CD4-positive, CD25-positive, alpha-beta regulatory T cell (primary cell): Measurements from ENCODE around the gene JAML. TPM values are rescaled to one million over a fixed set of nuclear protein-coding genes. Genes with fewer than 3 reads are reported as not detected.
A peak's percentile ranks its signal among the peaks of the same experiment; 100 is the strongest.

Experiments
- ATAC-seq, 2 donors: fragments of 150-1000 bp; cut with Tn5 transposase; one replicate each; pipeline ENCODE4 v1.10.0; 2021; ENCODE audit warnings: low read depth in 2 of 2, moderate number of reproducible peaks in 2 of 2, moderate library complexity in 1 of 2
- DNase-seq, 3 donors: peaks; one replicate each; pipeline versions ENCODE4 v3.0.0 to v3.0.0-alpha.2; 2012 to 2022; ENCODE audit warnings: mixed read lengths in 1 of 3
- H3K27ac ChIP-seq: one replicate; pipeline ENCODE4 v1.7.0; 2013; ENCODE audit warnings: mild to moderate bottlenecking, low read length; ENCODE audit not compliant: insufficient read depth, poor library complexity, severe bottlenecking
- H3K27me3 ChIP-seq: one replicate; pipeline ENCODE4 v1.7.0; 2013; ENCODE audit warnings: low read length; ENCODE audit not compliant: control insufficient read depth, insufficient read depth
- H3K36me3 ChIP-seq: one replicate; pipeline ENCODE4 v1.7.0; 2013; ENCODE audit warnings: mild to moderate bottlenecking, low read length, moderate library complexity; ENCODE audit not compliant: control insufficient read depth, insufficient read depth
- H3K4me1 ChIP-seq: 2 replicates; pipeline ENCODE4 v1.7.0; 2013; ENCODE audit warnings: mild to moderate bottlenecking, low read length; ENCODE audit not compliant: insufficient read depth, control insufficient read depth, poor library complexity, severe bottlenecking
- H3K4me3 ChIP-seq: one replicate; pipeline ENCODE4 v1.7.0; 2013; ENCODE audit warnings: low read depth, mild to moderate bottlenecking, low read length, moderate library complexity
- H3K9me3 ChIP-seq, 2 experiments: 1 replicate in 1 of 2; 2 replicates in 1 of 2; pipeline ENCODE4 v1.7.0; 2013; ENCODE audit warnings: low read length in 2 of 2, mild to moderate bottlenecking in 1 of 2, moderate library complexity in 1 of 2; ENCODE audit not compliant: control insufficient read depth in 2 of 2
- H3K27ac Mint-ChIP-seq, 3 donors: one replicate each; pipeline ENCODE4 v1.8.0; 2020 to 2022; ENCODE audit warnings: mild to moderate bottlenecking in 3 of 3, mixed read lengths in 3 of 3, moderate library complexity in 2 of 3
- H3K27me3 Mint-ChIP-seq: one replicate; pipeline ENCODE4 v1.8.0; 2022; ENCODE audit warnings: mild to moderate bottlenecking, mixed read lengths
- H3K36me3 Mint-ChIP-seq: one replicate; pipeline ENCODE4 v1.8.0; 2020; ENCODE audit warnings: mixed read lengths
- H3K4me1 Mint-ChIP-seq, 4 donors: one replicate each; pipeline ENCODE4 v1.8.0; 2020 to 2022; ENCODE audit warnings: mixed read lengths in 4 of 4, mild to moderate bottlenecking in 1 of 4
- H3K4me3 Mint-ChIP-seq, 4 donors: one replicate each; pipeline ENCODE4 v1.8.0; 2020 to 2022; ENCODE audit warnings: mild to moderate bottlenecking in 4 of 4, mixed read lengths in 4 of 4, moderate library complexity in 3 of 4
- H3K9me3 Mint-ChIP-seq, 7 donors: one replicate each; pipeline ENCODE4 v1.8.0; 2020 to 2022; ENCODE audit warnings: mixed read lengths in 7 of 7, mild to moderate bottlenecking in 3 of 7, moderate library complexity in 2 of 7
- polyA plus RNA-seq, 4 donors: library from polyadenylated mRNA; unstranded; fragments of 300-500 nt; fragmentation: Illumina TruSeq; gene quantifications; one replicate each; pipeline ENCODE4 v1.2.3, GENCODE V29; 2021
- total RNA-seq: library from RNA; stranded (reverse); gene quantifications from one replicate; pipeline ENCODE4 v1.2.3, GENCODE V29; 2022

The JAML gene
- total and polyA plus RNA-seq, 5 donors from 2014 or later: 71.5 to 200 (median 169) TPM

GRCh38 chr11:118210323-118210722 is 14.5 kb downstream of the JAML start:
- DNase-seq (no peak), ATAC-seq (no peak)
- Histone ChIP-seq H3K9me3 (no peaks in the 10 kb centered on the region), H3K36me3 (peaks cover 63% of the 10 kb centered on the region), H3K27me3 (no peaks in the 10 kb centered on the region), H3K4me1 (peaks cover 42% of the 10 kb centered on the region), H3K27ac (no peak overlapping the region), H3K4me3 (no peak overlapping the region)
- no peak overlapping the region for H3K4me3 Mint-ChIP-seq
- no peaks in the 10 kb centered on the region for H3K27me3 Mint-ChIP-seq
- H3K36me3 Mint-ChIP-seq: peaks cover 57% of the 10 kb centered on the region
- peak overlapping the region in 2 of 3 donors; percentile 43 to 93 for H3K27ac Mint-ChIP-seq
- peaks cover 0 to 2% (median 0%) of the 10 kb centered on the region in 7 donors for H3K9me3 Mint-ChIP-seq
- H3K4me1 Mint-ChIP-seq: peaks cover 23 to 71% (median 52%) of the 10 kb centered on the region in 4 donors

GRCh38 chr11:118209033-118209432 is 15.8 kb downstream of the JAML start:
- H3K4me1 Mint-ChIP-seq: peaks cover 22 to 60% (median 44%) of the 10 kb centered on the region in 4 donors
- peaks cover 54% of the 10 kb centered on the region for H3K36me3 Mint-ChIP-seq
- no peak overlapping the region for H3K4me3 Mint-ChIP-seq
- H3K9me3 Mint-ChIP-seq: peaks cover 0 to 2% (median 0%) of the 10 kb centered on the region in 7 donors
- peaks cover 41% of the 10 kb centered on the region for H3K4me1 ChIP-seq
- no peaks in the 10 kb centered on the region for H3K27me3 Mint-ChIP-seq
- H3K27ac Mint-ChIP-seq: peak overlapping the region in 2 of 3 donors; percentile 40 to 94
- peaks cover 71% of the 10 kb centered on the region for H3K36me3 ChIP-seq
- no peak overlapping the region for H3K27ac ChIP-seq
- no peaks in the 10 kb centered on the region for H3K27me3 ChIP-seq
- H3K4me3 ChIP-seq: no peak overlapping the region
- H3K9me3 ChIP-seq: no peaks in the 10 kb centered on the region
- DNase-seq: no peak
- no peak for ATAC-seq

- Mint-ChIP-seq H3K36me3 (peaks cover 37% of the 10 kb centered on the region), H3K4me1 (peaks cover 19 to 41% (median 31%) of the 10 kb centered on the region in 4 donors), H3K9me3 (peaks cover 0 to 2% (median 0%) of the 10 kb centered on the region in 7 donors), H3K27ac (peak overlapping the region; percentile 68 to 94 (median 89)), H3K27me3 (no peaks in the 10 kb centered on the region), H3K4me3 (peak overlapping the region in 3 of 4 donors; percentile 5 to 78 (median 65))
- peak overlapping the region; percentile 59 for H3K27ac ChIP-seq
- DNase-seq: no peak
- H3K36me3 ChIP-seq: peaks cover 72% of the 10 kb centered on the region
- H3K4me3 ChIP-seq: peak overlapping the region; percentile 52
- H3K9me3 ChIP-seq: no peaks in the 10 kb centered on the region
- ATAC-seq: no peak
- H3K27me3 ChIP-seq: no peaks in the 10 kb centered on the region
- peaks cover 44% of the 10 kb centered on the region for H3K4me1 ChIP-seq
These were observed 17.7 kb downstream of the JAML start for GRCh38 chr11:118207079-118207478.

- peak overlapping the region; percentile 59 for H3K27ac ChIP-seq
- no peak for DNase-seq
These were observed 18.3 kb downstream of the JAML start for GRCh38 chr11:118206391-118207031.

GRCh38 chr11:118205606-118206378 is 19.0 kb downstream of the JAML start:
- peak overlapping the region; percentile 68 to 94 (median 89) for H3K27ac Mint-ChIP-seq
- H3K4me3 Mint-ChIP-seq: peak overlapping the region in 3 of 4 donors; percentile 5 to 78 (median 65)
- no peaks in the 10 kb centered on the region for H3K27me3 ChIP-seq
- H3K4me1 Mint-ChIP-seq: peaks cover 19 to 38% (median 26%) of the 10 kb centered on the region in 4 donors
- H3K36me3 ChIP-seq: peaks cover 67% of the 10 kb centered on the region
- H3K36me3 Mint-ChIP-seq: peaks cover 27% of the 10 kb centered on the region
- ATAC-seq (no peak), DNase-seq (no peak)
- H3K27me3 Mint-ChIP-seq: no peaks in the 10 kb centered on the region
- no peak overlapping the region for H3K27ac ChIP-seq
- peaks cover 0 to 2% (median 0%) of the 10 kb centered on the region in 7 donors for H3K9me3 Mint-ChIP-seq
- H3K4me3 ChIP-seq: peak overlapping the region; percentile 52
- H3K9me3 ChIP-seq: no peaks in the 10 kb centered on the region
- peaks cover 46% of the 10 kb centered on the region for H3K4me1 ChIP-seq

More at GRCh38 chr11:118206391-118207031, 18.3 kb downstream of the JAML start:
- peak overlapping the region; percentile 68 to 94 (median 89) for H3K27ac Mint-ChIP-seq
- no peaks in the 10 kb centered on the region for H3K9me3 ChIP-seq
- no peaks in the 10 kb centered on the region for H3K27me3 Mint-ChIP-seq
- peaks cover 31% of the 10 kb centered on the region for H3K36me3 Mint-ChIP-seq
- peaks cover 19 to 38% (median 28%) of the 10 kb centered on the region in 4 donors for H3K4me1 Mint-ChIP-seq
- H3K4me1 ChIP-seq: peaks cover 46% of the 10 kb centered on the region
- H3K4me3 Mint-ChIP-seq: peak overlapping the region in 3 of 4 donors; percentile 5 to 78 (median 65)
- peak overlapping the region; percentile 52 for H3K4me3 ChIP-seq
- H3K27me3 ChIP-seq: no peaks in the 10 kb centered on the region
- peaks cover 0 to 2% (median 0%) of the 10 kb centered on the region in 7 donors for H3K9me3 Mint-ChIP-seq
- ATAC-seq: peak in 1 of 2 donors; percentile 39
- peaks cover 67% of the 10 kb centered on the region for H3K36me3 ChIP-seq

- ATAC-seq (peak; percentile 62 to 67), DNase-seq (peak in 2 of 3 donors; percentile 43 to 79)
- Histone ChIP-seq H3K36me3 (peaks cover 54% of the 10 kb centered on the region), H3K4me1 (peaks cover 46% of the 10 kb centered on the region), H3K4me3 (peak overlapping the region; percentile 22), H3K27me3 (no peaks in the 10 kb centered on the region), H3K27ac (no peak overlapping the region), H3K9me3 (no peaks in the 10 kb centered on the region)
- Mint-ChIP-seq H3K36me3 (peaks cover 11% of the 10 kb centered on the region), H3K27me3 (no peaks in the 10 kb centered on the region), H3K9me3 (no peaks in the 10 kb centered on the region), H3K27ac (no peak overlapping the region), H3K4me3 (no peak overlapping the region), H3K4me1 (peaks cover 21 to 36% (median 28%) of the 10 kb centered on the region in 4 donors)
These were observed 22.0 kb downstream of the JAML start for GRCh38 chr11:118202599-118203422.

- Mint-ChIP-seq H3K36me3 (peaks cover 13% of the 10 kb centered on the region), H3K4me1 (peaks cover 16 to 31% (median 24%) of the 10 kb centered on the region in 4 donors), H3K27me3 (no peaks in the 10 kb centered on the region), H3K4me3 (no peak overlapping the region), H3K27ac (no peak overlapping the region), H3K9me3 (no peaks in the 10 kb centered on the region)
- H3K9me3 ChIP-seq: no peaks in the 10 kb centered on the region
- H3K27me3 ChIP-seq: no peaks in the 10 kb centered on the region
- H3K4me3 ChIP-seq: no peak overlapping the region
- H3K4me1 ChIP-seq: peaks cover 43% of the 10 kb centered on the region
- H3K27ac ChIP-seq: no peak overlapping the region
- peaks cover 57% of the 10 kb centered on the region for H3K36me3 ChIP-seq
- no peak for DNase-seq
- no peak for ATAC-seq
These were observed 22.8 kb downstream of the JAML start for GRCh38 chr11:118201966-118202365.
